ENCODE measurements around the gene HACL1. TPM values are rescaled to one million over a fixed set of nuclear protein-coding genes. Genes with fewer than 3 reads are reported as not detected.
A peak's percentile ranks its signal among the peaks of the same experiment; 100 is the strongest.
"Not testable (repeated sequence)": the region's sequence is repeated elsewhere in the genome, so short reads cannot be mapped to it uniquely, and the experiment has no call there.

The HACL1 gene
- total RNA-seq, 1 donor from 2014 or later = 15.6 TPM

DNA sequence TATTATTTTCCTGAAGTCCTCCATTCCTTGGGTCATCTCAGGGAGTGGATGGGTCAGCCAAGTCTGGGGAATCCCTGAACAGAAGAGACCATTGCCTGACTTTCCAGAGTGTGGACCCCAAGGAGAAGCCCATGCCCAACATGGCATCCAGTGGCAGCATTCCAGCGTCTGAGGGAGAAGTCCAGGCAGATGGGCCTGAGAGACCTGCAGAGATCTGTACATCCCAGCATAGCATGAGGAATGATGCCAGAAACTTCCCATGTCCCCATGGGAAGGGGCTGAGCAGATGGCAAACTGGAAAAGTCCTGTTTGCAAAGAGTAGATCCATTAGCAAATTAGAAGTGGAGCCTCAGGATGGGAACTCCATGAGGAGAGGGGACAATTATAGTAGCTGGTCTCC lies 62.3 kb downstream of the HACL1 start:
- ATAC-seq = no peak
- no peak for DNase-seq
- intact Hi-C loops (cut with micrococcal nuclease) = no loop called here

DNA sequence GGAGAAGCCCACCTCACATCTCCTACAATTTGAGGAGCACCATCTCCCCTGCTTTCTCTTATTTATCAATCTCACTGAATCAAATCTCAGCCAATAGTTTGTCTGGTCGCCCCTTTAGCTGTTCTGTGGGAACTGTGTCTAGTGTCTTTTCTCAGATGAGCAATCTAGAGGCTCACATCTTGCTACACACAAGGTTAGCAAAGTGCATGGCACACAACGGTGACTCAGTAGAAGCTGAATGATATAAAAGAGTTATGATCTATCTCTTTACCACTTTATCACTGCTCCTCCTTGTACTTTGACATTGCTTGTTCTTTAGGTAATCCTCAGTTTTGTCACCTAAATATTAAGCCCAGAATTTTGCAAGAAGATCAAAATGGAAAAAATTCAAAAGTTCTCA lies 63.0 kb downstream of the HACL1 start:
- ATAC-seq (no peak), DNase-seq (no peak)
- intact Hi-C loops (cut with micrococcal nuclease) = no loop called here

DNA sequence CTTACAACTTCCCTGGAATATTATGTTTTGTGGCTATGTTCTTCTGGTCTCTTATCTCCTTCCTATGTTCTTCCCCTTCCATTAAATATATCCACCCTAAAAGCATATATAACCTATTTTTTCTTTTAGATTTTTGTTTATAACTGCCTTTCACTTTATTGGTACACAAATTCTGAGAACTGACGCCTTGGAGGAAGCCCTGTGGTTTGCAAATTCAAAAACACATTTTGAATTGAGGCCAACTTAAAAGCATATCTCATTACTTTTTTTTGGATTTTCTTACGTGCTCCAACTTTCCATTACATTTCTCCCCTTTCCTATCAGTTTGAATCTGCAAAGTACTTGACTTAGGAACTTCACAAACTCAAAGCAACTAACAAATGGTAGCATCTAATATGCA lies 64.5 kb downstream of the HACL1 start:
- DNase-seq = no peak
- intact Hi-C loops (cut with micrococcal nuclease) = no loop called here
- no peak for ATAC-seq

DNA sequence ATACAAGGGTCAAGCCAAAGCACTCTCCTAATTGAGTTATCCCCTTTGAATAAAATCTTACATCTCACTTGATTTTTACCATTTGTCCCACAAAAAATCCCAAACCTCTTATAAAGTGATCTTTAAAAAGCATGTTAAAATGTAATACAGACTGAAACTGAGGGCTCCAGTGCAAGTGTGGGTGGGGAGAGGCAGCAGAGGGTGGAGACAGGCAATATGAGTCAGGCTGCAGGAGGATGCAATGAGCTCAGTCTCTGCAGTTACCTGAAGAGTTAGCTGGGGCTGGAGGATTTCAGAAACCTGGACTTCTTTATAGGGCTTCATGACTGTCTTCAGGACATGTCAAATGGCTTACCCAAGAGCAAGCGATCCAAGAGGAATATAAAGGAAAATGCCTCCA lies 65.6 kb downstream of the HACL1 start:
- DNase-seq (no peak), ATAC-seq (no peak)
- intact Hi-C loops (cut with micrococcal nuclease) = no loop called here

DNA sequence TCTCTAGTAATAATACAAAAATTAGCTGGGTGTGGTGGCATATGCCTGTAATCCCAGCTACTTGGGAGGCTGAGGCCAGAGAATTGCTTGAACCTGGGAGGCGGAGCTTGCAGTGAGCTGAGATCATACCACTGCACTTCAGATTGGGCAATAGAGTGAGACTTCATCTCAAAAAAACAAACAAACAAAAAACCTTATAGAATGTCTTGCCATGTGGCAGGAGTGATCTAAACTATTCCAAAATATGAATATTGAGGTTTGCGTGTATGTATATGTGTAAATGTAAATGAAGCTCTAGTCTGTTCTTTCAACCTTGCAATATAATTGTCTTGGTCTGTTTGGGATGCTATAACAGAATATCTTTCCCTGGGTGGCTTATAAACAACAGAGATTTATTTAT lies 68.8 kb downstream of the HACL1 start:
- intact Hi-C loops (cut with micrococcal nuclease); ATAC-seq; DNase-seq: not testable (repeated sequence)

DNA sequence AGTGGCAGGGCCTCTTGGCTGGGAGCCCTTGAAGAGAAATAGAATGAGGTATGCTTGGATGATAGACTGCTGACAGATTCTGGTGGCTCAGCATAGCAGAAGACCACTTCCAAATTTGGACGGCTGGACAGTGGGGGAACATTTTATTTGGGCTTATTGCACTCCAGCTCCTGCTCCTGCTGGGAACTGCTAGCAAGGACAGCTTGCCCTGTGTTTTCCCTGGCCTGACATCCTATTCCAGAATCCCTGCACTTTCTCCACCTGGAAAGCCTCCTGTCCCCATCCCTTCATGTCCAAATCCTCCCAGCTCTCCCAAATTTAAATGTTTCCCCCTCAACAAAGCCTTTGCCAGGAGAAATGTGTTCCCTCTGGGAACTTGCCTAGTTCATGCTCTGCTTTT lies 70.0 kb downstream of the HACL1 start:
- intact Hi-C loops (cut with micrococcal nuclease) = no loop called here
- no peak for ATAC-seq
- DNase-seq = no peak

DNA sequence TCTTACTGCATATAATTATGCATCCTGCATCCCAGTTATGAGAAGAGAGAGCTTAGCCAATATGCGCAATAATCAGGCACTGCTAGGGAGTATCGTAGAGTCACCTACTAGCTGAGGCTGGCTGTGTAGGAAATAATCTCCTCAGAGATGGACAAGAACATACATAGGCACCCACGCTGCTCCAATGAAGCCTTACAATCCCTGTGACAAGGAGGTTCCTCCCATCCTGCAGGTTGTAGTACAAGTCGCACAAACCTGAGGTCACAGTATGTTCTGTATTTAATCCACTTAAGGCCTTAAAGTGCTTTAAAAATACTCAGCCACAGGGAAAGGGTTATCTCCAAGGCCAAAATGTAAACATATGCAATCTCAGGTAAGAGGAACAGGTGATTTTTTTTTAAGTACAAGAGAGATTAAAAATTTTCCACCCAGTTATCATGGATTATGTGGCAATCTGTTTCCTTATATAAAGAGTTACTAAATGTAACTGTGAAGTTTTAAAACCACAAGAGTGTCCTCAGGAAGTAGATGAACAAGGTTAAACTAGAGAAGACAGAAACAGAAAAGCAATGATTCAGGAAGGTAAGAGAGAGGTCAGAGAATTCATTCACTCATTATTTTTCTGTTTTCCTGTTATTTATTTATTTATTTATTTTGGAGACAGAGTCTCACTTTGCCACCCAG lies 72.4 kb downstream of the HACL1 start:
- intact Hi-C loops (cut with micrococcal nuclease) = no loop called here
- DNase-seq (no peak), ATAC-seq (no peak)

DNA sequence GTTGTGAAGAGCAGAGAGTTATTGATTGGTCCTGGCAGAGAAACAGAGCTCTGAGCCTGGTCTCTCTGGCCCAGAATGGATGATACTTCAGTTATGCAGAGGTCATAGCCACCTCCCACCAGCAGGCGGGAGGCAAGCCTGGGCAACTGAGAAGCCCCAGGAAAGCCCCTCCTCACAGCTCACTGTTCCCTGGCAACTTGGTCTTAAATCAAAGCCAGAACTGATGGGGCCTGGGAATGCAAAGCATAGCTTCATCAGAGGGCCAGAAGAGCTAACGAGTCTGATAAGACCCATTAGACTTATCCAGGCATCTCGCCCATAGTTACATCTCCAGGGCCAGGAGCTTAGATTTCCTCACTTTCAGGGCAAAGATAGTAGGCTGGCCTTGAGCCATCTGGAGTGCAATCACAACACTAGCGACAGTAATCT lies 74.3 kb downstream of the HACL1 start:
- no peak for DNase-seq

DNA sequence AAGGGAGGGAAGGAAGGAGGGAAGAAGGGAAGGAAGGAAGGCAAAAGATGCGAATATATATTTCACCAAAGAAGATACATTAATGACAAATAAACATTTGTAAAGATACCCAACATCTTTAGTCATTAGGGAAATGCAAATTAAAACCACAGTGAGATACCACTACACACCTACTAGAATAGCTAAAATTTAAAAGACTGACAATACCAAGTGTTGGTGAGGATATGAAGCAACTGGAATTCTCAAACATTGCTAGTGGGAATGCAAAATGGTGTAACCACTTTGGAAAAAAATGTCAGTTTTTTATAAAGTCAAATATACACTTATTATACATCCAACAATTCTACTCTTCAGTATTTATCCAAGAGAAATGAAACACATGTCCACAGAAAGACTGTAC lies 75.6 kb downstream of the HACL1 start:
- intact Hi-C loops (cut with micrococcal nuclease) = no loop called here
- no peak for ATAC-seq
- no peak for DNase-seq

More for the DNA sequence above, 74.3 kb downstream of the HACL1 start:
- intact Hi-C loops (cut with micrococcal nuclease) = no loop called here
- peak; percentile 24 for ATAC-seq

DNA sequence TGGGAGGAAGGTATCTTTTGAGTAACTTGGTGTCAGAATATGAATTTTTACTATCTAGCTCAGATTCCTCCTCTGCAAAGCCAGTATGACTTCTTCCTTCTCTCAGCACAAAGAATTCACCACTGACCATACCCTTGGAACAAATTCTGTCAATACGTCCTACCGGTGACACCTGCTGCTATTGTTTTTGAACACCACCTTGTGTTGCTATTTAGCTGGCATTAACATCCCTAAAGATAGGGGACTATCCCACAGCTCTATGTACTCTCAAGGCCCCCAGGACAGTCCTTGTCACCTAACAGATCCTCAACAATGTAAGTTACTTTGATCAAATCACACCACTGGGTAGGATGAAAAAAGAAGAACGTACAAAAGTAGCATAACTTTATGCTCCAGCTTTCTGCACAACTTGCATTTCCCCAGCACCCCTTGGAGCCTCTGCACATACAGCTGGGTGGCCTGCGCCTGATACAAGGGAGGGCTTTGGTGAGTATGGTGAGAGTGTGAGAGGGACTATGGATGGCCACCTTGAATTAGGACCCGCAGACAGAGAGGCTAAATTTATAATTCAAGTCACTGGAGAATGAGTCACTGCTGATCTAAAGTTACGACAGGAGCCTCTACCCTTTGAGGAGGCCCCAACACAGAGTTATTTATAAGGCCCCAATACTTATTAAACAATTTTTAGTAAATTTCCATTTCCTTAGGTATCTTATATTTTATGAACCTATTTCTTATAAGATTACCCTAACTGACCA lies 77.5 kb downstream of the HACL1 start:
- peak; percentile 21 for ATAC-seq
- intact Hi-C loops (cut with micrococcal nuclease) = no loop called here

DNA sequence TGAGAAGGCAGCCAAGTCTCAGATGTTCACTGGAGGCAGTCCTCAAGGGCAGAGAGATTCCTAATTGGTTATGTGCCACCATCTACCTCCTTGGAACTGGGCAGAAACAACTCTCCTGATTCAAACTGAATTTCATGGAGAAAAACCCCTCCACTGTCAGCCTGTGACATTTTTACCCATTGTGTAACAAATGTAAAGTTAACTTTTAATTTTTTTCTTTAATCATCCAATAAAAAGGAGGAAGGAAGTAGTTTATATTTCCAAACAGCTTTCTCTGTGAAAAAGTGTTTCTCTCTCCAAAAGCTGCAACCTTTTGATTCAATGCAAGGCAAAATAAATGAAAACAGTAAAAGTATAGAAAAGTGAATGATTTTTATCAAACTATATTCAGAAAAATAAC lies 79.4 kb downstream of the HACL1 start:
- DNase-seq (no peak), ATAC-seq (no peak)
- intact Hi-C loops (cut with micrococcal nuclease) = no loop called here

More for the DNA sequence above, 77.5 kb downstream of the HACL1 start:
- no peak for DNase-seq

DNA sequence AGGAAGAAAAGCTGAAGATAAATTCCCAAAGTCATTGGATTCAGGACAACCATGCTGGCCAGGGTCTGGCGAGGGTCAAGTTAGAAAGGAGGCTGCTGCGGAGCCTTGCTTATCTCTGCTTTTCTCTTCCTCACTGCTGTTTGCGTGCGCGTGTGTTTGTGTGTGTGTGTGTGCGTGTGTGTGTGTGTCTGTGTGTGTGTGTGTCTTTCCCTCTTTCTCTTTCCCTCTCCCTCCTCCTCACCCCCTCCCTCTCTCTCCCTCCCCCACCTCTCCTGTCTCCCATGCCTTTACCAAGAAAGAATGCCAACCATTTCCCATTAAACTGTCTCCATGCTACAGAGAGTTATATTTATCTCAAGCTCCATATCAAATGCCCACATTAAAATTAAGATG lies 79.8 kb downstream of the HACL1 start, which contains the start of gene COLQ:
TSS of gene COLQ (minus strand) at position 134 of the 393 bp plus-strand sequence. CDS start at position 53, 81 bp downstream.
- ATAC-seq (peak; percentile 6), DNase-seq (no peak)
- intact Hi-C loops (cut with micrococcal nuclease) = no loop called here

DNA sequence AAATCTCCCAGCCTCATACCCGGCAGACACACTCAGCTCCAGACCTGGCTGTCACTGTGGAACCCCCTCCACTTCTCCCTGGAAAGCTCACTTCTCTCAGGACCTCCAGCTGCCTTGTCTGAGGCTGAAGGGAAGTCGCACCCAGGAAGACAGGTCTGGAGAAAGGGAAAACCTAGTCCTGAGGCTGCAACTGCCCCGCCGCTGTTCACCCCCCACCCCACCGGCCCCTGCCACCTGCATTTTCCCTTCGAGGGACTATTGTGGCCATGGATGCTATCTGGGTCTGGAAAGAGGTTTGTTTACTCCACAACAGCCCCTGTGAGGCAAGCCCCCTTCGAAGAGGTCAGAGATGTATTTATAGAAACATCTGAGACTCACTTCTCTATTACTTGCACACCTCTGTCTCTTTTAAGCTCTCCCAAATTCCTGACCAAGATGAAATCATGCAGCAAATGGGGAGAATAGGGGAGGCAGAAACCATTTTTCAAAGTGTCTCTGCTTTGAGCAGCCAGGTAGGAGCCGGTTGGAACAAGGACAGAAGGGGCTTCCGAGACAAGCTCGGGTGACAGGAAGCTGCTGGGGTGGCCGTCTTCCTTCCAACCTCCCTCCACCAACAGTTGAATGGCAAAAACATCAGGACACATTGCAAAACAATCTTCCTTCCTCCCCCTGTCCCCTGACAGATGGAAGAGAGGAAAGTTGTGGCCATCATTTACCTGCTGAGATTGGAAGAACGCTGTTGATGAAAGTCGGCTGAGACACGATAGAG lies 80.4 kb downstream of the HACL1 start:
- intact Hi-C loops (cut with micrococcal nuclease) = no loop called here
- ATAC-seq = no peak
- no peak for DNase-seq

DNA sequence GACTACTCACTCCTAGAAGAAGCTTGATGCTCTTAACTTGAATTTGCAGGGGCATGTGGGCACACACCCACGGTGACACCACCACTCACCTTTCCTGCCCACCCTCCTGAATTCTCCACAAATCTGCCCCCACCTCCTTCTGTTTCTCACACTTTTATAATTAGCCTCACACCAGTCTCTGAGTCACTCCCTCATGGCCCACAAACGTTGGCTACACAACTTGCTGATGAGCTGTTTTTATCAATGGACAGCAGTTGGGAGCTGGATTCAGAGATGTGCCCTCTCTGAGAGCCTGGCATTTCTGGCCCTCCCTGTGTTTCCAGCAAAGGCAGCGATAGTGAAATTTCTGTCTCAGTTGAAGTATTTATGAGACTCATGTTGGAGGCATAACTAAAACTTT lies 81.2 kb downstream of the HACL1 start:
- DNase-seq (no peak), ATAC-seq (peak; percentile 87)
- intact Hi-C loops (cut with micrococcal nuclease) = no loop called here

DNA sequence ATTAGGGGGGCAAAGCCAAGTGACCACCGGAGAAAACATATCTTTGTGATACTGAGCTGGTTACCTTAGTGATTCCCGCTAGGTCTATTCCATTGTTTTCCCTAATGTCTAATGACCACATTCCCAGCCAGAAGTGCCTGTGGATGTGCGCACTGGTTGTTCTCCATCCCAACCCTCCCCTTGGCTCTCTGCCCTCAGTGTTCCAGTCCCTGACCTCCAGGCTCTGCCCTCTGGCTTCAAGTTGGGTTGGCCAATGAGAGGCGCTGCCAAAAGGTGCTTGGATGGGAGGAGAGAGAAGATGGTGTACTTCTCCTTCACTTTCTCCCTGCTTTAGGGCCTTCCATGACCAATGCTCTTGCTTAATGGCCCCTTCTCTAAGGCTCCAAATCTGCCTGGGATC lies 82.3 kb downstream of the HACL1 start:
- DNase-seq (peak; percentile 48), ATAC-seq (peak; percentile 74)
- intact Hi-C loops (cut with micrococcal nuclease) = no loop called here

DNA sequence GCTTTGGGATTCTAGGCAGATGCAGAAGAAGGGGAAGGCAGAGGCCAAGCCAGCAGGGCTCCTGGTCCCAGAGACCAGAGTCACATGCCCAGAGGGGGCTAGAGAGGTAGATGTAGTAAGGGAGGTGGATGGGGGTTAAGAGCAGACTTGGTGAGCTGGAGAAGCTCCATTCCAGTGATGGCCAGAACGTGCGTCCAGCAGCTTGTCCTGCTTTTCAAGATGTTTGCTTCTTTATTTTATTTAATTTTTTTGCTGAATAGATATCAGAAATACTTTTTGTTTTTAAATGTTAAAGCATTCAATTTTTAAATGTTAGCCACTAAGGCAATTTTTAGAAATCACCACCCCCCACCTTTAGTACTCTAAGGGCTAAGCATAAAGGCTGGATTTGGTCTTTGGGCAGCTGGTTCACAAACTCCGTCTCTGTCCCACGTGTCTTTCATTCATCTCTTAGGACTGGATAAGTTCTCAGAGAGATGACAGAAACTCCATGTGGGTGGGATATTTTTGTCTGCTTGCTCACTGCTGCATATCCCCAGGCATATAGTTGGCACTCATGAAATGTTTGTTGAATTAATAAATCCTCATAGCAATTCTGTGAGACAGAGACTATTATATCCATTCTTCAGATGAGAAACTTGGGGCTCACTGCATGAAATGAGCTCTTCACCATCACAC lies 86.6 kb downstream of the HACL1 start:
- DNase-seq = no peak
- intact Hi-C loops (cut with micrococcal nuclease) = no loop called here
- ATAC-seq = no peak

DNA sequence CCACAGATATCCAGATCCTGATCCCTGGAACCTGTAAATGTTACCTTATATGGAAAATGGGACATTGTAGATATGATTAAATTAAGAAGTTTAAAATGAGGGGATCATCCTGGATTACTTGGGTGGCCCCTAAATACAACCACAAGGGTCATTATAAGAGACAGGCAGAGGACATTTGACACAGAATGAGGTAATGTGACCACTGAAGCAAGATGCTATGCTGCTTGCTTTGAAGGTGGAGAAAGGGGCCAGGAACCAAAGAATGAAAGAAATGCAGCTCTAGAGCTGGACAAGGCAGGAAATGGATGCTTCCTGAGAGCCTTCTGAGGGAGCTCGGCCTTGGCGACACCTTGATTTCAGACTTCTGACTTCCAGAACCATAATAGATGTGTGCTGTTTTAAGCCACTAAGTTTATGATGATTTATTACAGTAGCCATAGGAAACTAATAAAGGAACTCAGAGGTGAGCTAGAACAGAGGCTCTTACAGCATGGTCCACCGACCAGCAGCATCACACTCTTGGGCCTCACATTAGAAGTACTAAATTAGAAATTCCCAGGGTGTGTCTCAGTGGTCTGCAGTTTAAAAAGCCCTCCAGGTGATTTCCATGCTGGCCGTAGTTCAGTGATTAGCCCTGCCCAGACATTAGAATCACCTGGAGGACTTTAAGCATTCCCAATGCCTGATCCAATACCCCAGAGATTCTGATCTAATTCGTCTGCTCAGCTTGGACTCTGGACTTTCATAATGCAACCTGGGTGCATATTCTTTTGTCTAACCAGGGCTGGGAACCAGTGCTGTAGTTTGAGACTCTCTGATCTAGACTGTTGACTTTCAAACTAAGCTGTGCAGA lies 87.3 kb downstream of the HACL1 start:
- DNase-seq = no peak
- intact Hi-C loops (cut with micrococcal nuclease) = no loop called here
- no peak for ATAC-seq

DNA sequence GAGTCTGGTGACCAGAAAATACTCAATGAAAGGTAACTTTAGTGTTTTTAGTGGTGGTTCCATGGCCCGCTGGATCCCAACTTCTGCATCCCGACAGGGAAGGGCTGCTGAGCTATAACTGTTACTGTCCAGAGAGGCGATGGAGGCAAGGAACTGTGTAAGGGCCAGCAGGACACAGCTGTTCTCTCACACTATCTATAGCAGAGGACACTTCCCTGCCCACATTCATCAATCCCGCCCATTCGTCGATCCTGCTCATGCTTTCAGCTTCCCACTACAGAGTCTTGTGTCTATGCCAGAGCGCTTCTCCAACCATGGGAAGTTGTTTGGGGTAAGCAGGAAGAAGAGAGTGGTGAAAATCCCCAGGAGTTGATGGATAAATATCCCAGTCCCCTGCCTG lies 88.3 kb downstream of the HACL1 start:
- intact Hi-C loops (cut with micrococcal nuclease) = no loop called here
- no peak for ATAC-seq

DNA sequence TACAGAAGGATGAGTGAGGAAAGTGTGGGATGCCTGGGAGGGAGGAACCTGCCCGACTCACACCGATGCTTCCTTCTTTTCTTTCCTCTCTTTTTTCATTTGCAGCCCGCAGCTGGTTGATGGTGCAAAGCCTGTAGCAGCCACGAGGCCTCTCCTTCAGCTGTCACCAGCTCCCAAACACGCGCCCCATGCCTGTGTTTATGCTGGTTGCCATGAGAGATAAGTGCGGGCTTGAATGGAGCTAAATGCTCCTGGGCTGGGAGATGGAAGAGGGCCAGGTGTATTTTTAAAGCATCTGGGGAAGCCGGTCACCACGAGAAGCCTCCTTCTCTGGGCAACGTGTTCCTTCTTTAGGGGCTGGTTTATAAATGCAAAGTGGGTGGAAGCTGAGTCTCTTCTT lies 89.2 kb downstream of the HACL1 start:
- DNase-seq = peak; percentile 83
- ATAC-seq = peak; percentile 99
- intact Hi-C loops (cut with micrococcal nuclease) = no loop called here

More for the DNA sequence above, 88.3 kb downstream of the HACL1 start:
- no peak for DNase-seq

All from left ventricle myocardium superior (tissue), 1 donor.